HepG2 (cell line): ENCODE data around the gene CACNA2D3. TPM values are rescaled to one million over a fixed set of nuclear protein-coding genes. Genes with fewer than 3 reads are reported as not detected.

Experiments used
- ATAC-seq: fragments of 200-7000 bp; cut with Tn5 transposase; 3 replicates; pipeline ENCODE4 v1.9.1; 2020; ENCODE audit warnings: mild to moderate bottlenecking, moderate library complexity
- BruUV-seq: library from RNA; stranded (reverse); fragments of 400-500 nt; replicated peaks from 2 replicates; lab custom pipeline; 2021; lab: Mats Ljungman, UMichigan
- CTCF ChIA-PET: fragments of 300-600 bp; formaldehyde crosslinking; extraction: SDS; loops from one replicate; lab custom pipeline; 2021; ENCODE audit warnings: low total read pairs, inconsistent platforms, low intra/inter-chr PET ratio; lab: Yijun Ruan, JAX
- POLR2A ChIA-PET: fragments of 350-600 bp; sonication (Branson Sonifier 250); formaldehyde crosslinking; loops from one replicate; lab custom pipeline; 2020; ENCODE audit warnings: antibody characterized with exemption, inconsistent platforms; lab: Yijun Ruan, JAX
- DNase-seq: peaks from one replicate; pipeline ENCODE4 v3.0.0-alpha.2; 2015; ENCODE audit warnings: low spot score
- FAIRE-seq: peaks from 3 replicates; lab custom pipeline; 2011; peaks lifted over from hg19 to GRCh38; lab: Jason Lieb, UNC
- H2AFZ ChIP-seq: one replicate; pipeline ENCODE4 v1.6.1; 2011; ENCODE audit warnings: low read length, inconsistent platforms
- H3K27ac ChIP-seq: fragments of 300-600 bp; 3 replicates; pipeline ENCODE4 v1.8.0; 2011; ENCODE audit warnings: mixed run types, mild to moderate bottlenecking, mixed read lengths, low read length, inconsistent platforms; ENCODE audit not compliant: insufficient read depth; ENCODE audit errors: extremely low read length
- H3K27me3 ChIP-seq, 2 experiments: fragments of 200-600 bp in 1 of 2; 2 replicates in 1 of 2; 3 replicates in 1 of 2; pipeline versions ENCODE4 v1.6.0 to v1.8.0; 2011; ENCODE audit warnings: low read length in 2 of 2, mild to moderate bottlenecking in 2 of 2, moderate library complexity in 2 of 2, inconsistent platforms in 1 of 2; ENCODE audit not compliant: insufficient read depth in 2 of 2, control insufficient read depth in 1 of 2
- H3K36me3 ChIP-seq, 2 experiments: fragments of 200-600 bp in 1 of 2; replicated peaks in 1 of 2; 2 replicates in 1 of 2; 3 replicates in 1 of 2; pipeline versions ENCODE4 v1.5.1 to v1.8.0; 2011; ENCODE audit warnings: low read length in 2 of 2, inconsistent platforms in 1 of 2; ENCODE audit not compliant: insufficient read depth in 2 of 2, control insufficient read depth in 1 of 2
- H3K4me1 ChIP-seq: 2 replicates; pipeline ENCODE4 v1.5.1; 2012; ENCODE audit warnings: low read length, inconsistent platforms; ENCODE audit not compliant: insufficient read depth
- H3K4me2 ChIP-seq: 2 replicates; pipeline ENCODE4 v1.6.0; 2011; ENCODE audit warnings: low read depth, low read length, inconsistent platforms
- H3K4me3 ChIP-seq, 3 experiments: fragments of 200-600 bp in 1 of 3; sonication (generic), shearing (Covaris generic) in 1 of 3; replicated peaks in 1 of 3; 2 replicates each; pipeline ENCODE4 v1.5.1; 2011 to 2016; ENCODE audit warnings: low read length in 3 of 3, inconsistent platforms in 2 of 3, low read depth in 2 of 3, mild to moderate bottlenecking in 2 of 3, control low read depth in 1 of 3, mixed read lengths in 1 of 3; ENCODE audit not compliant: insufficient read depth in 1 of 3
- H3K79me2 ChIP-seq: one replicate; pipeline ENCODE4 v1.6.1; 2011; ENCODE audit warnings: low read length, inconsistent platforms; ENCODE audit not compliant: insufficient read depth
- H3K9ac ChIP-seq: 2 replicates; pipeline ENCODE4 v1.6.0; 2011; ENCODE audit warnings: mild to moderate bottlenecking, low read depth, low read length, inconsistent platforms; ENCODE audit not compliant: insufficient read depth
- H3K9me3 ChIP-seq: 2 replicates; pipeline ENCODE4 v1.5.1; 2012; ENCODE audit warnings: mild to moderate bottlenecking, low read length
- H4K20me1 ChIP-seq: 2 replicates; pipeline ENCODE4 v1.6.0; 2011; ENCODE audit warnings: inconsistent platforms, mild to moderate bottlenecking, low read length, moderate library complexity; ENCODE audit not compliant: insufficient read depth
- CEBPG ChIP-seq: IDR thresholded peaks from 2 replicates; pipeline ENCODE4 v1.6.1; 2016
- FOXO1 ChIP-seq: sonication (generic); formaldehyde crosslinking; IDR thresholded peaks from 2 replicates; pipeline ENCODE4 v1.4.0; 2020; ENCODE audit warnings: missing genetic modification reagents
- MTF2 ChIP-seq: sonication (generic); formaldehyde crosslinking; IDR thresholded peaks from 2 replicates; pipeline ENCODE4 v1.5.0; 2020; ENCODE audit warnings: missing genetic modification reagents, borderline replicate concordance
- NFYC ChIP-seq: IDR thresholded peaks from 2 replicates; pipeline ENCODE4 v1.6.1; 2016; ENCODE audit warnings: missing genetic modification reagents, missing compliant biosample characterization
- TOE1 ChIP-seq: sonication (generic); formaldehyde crosslinking; IDR thresholded peaks from 2 replicates; pipeline ENCODE4 v1.4.0; 2020; ENCODE audit warnings: mild to moderate bottlenecking, missing genetic modification reagents
- ZNF256 ChIP-seq: sonication (generic); formaldehyde crosslinking; conservative IDR thresholded peaks from 2 replicates; pipeline ENCODE4 v1.4.0; 2020; ENCODE audit warnings: missing genetic modification reagents
- ZNF44 ChIP-seq: sonication (generic); formaldehyde crosslinking; IDR thresholded peaks from 2 replicates; pipeline ENCODE4 v1.5.1; 2020; ENCODE audit warnings: mild to moderate bottlenecking, missing genetic modification reagents
- ZNF792 ChIP-seq: IDR thresholded peaks from 2 replicates; pipeline ENCODE4 v1.6.1; 2016
- ZSCAN22 ChIP-seq: sonication (generic); formaldehyde crosslinking; IDR thresholded peaks from 2 replicates; pipeline ENCODE4 v1.4.0; 2020; ENCODE audit warnings: mild to moderate bottlenecking, missing genetic modification reagents
- WGBS: methylation state at CpG from one replicate; pipeline ENCODE4 v1.1.6; 2017; ENCODE audit warnings: low lambda C conversion rate; 5-methylcytosine and 5-hydroxymethylcytosine counted together
- in situ Hi-C: cut with HindIII; loops from 2 replicates; pipeline ENCODE4 v1.10.0; 2017; ENCODE audit warnings: low pct_unique_long_range_greater_than_20kb; ENCODE audit not compliant: extremely low pct_ligation_motif_present
- intact Hi-C: fragments of 100-400 bp; cut with micrococcal nuclease; formaldehyde crosslinking; loops from one replicate; pipeline ENCODE4 v1.10.0; 2022; ENCODE audit not compliant: unreplicated experiment
- polyA plus RNA-seq, 8 experiments: library from polyadenylated mRNA; depleted of rRNA in 3 of 8; stranded (reverse) in 7 of 8; unstranded in 1 of 8; fragments of >200 nt; fragmentation: Illumina TruSeq in 4 of 8; extraction: Trizol in 4 of 8; gene quantifications; 2 replicates each; pipeline versions ENCODE4 v1.2.1 to v1.2.3, GENCODE V29; 2011 to 2016; ENCODE audit warnings: low read depth in 4 of 8, missing spikeins in 1 of 8, mixed read lengths in 1 of 8; ENCODE audit not compliant: insufficient read depth in 1 of 8
- total RNA-seq, 5 experiments: library from RNA; depleted of rRNA; stranded (reverse); fragments of >200 nt; fragmentation: Illumina TruSeq; extraction: Trizol; gene quantifications; 2 replicates each; pipeline ENCODE4 v1.2.3, GENCODE V29; 2016; ENCODE audit warnings: low read depth in 1 of 5
- TF ChIP-seq, protein P1 (sequence below): sonication (generic); formaldehyde crosslinking; IDR thresholded peaks from 2 replicates; pipeline ENCODE4 v1.4.0; 2020; ENCODE audit warnings: missing genetic modification reagents
- TF ChIP-seq, protein P2 (sequence below): IDR thresholded peaks from 2 replicates; pipeline ENCODE4 v1.6.1; 2012; ENCODE audit warnings: low read length, improper control_type of control experiment
- TF ChIP-seq, protein P3 (sequence below): fragments of 450-650 bp; IDR thresholded peaks from 2 replicates; pipeline ENCODE4 v1.6.1; 2017

CACNA2D3 gene
- total and polyA plus RNA-seq, 2 of the 13 experiments (the other 11 are each of a cell fraction or from before 2014, with no cell fraction given): not detected

DNA sequence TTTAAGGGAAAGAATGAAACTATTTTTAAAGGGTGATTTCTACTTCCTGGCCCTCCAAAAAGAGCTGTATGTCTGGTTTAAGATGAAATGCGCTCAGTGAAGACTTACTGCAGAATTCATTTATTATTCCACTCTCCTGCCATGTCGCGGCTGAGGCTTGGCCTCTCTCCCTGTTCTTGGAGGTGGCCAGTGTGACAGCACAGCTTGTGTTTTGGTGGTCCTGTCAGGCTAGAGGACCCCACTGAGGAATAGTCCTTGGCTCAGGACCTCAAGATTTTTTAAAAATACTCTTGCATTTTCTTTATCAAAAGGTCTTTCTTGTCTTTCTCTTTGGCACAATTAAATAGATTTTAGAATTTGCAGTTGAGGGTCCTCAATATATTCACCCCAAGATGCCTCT is 421.1 kb downstream of the CACNA2D3 start:
- in situ Hi-C loops (no loop called here), intact Hi-C loops (no loop called here)
- Histone ChIP-seq H3K4me2 (no peak overlapping the region), H4K20me1 (no peaks in the 10 kb centered on the region), H3K27ac (no peak overlapping the region), H3K79me2 (no peaks in the 10 kb centered on the region), H3K36me3 (no peaks in the 10 kb centered on the region), H3K27me3 (no peaks in the 10 kb centered on the region), H3K9me3 (no peaks in the 10 kb centered on the region), H3K4me3 (no peak overlapping the region), H3K4me1 (no peaks in the 10 kb centered on the region), H3K9ac (no peak overlapping the region), H2AFZ (no peak overlapping the region)
- 15% methylated on average over 3 of the region's 3 CpGs for WGBS
- FAIRE-seq (no peak), ATAC-seq (no peak), DNase-seq (no peak)
- ChIA-PET CTCF (no interaction called here), POLR2A (no interaction called here)
- no TSS peak for BruUV-seq
- TF ChIP-seq ZNF256 (CRISPR knock-in tag): no peak
- TF ChIP-seq FOXO1: no peak
- no peak for TF ChIP-seq ZNF792
- TF ChIP-seq ZSCAN22 (CRISPR knock-in tag): no peak
- no peak for TF ChIP-seq ZNF44
- TF ChIP-seq, protein P1, sequence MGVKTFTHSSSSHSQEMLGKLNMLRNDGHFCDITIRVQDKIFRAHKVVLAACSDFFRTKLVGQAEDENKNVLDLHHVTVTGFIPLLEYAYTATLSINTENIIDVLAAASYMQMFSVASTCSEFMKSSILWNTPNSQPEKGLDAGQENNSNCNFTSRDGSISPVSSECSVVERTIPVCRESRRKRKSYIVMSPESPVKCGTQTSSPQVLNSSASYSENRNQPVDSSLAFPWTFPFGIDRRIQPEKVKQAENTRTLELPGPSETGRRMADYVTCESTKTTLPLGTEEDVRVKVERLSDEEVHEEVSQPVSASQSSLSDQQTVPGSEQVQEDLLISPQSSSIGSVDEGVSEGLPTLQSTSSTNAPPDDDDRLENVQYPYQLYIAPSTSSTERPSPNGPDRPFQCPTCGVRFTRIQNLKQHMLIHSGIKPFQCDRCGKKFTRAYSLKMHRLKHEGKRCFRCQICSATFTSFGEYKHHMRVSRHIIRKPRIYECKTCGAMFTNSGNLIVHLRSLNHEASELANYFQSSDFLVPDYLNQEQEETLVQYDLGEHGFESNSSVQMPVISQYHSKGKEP (CRISPR knock-in tag): no peak
- TF ChIP-seq MTF2 (CRISPR knock-in tag): no peak
- TF ChIP-seq TOE1 (CRISPR knock-in tag): no peak
- TF ChIP-seq, protein P2, sequence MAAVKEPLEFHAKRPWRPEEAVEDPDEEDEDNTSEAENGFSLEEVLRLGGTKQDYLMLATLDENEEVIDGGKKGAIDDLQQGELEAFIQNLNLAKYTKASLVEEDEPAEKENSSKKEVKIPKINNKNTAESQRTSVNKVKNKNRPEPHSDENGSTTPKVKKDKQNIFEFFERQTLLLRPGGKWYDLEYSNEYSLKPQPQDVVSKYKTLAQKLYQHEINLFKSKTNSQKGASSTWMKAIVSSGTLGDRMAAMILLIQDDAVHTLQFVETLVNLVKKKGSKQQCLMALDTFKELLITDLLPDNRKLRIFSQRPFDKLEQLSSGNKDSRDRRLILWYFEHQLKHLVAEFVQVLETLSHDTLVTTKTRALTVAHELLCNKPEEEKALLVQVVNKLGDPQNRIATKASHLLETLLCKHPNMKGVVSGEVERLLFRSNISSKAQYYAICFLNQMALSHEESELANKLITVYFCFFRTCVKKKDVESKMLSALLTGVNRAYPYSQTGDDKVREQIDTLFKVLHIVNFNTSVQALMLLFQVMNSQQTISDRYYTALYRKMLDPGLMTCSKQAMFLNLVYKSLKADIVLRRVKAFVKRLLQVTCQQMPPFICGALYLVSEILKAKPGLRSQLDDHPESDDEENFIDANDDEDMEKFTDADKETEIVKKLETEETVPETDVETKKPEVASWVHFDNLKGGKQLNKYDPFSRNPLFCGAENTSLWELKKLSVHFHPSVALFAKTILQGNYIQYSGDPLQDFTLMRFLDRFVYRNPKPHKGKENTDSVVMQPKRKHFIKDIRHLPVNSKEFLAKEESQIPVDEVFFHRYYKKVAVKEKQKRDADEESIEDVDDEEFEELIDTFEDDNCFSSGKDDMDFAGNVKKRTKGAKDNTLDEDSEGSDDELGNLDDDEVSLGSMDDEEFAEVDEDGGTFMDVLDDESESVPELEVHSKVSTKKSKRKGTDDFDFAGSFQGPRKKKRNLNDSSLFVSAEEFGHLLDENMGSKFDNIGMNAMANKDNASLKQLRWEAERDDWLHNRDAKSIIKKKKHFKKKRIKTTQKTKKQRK: no peak
- TF ChIP-seq, protein P3, sequence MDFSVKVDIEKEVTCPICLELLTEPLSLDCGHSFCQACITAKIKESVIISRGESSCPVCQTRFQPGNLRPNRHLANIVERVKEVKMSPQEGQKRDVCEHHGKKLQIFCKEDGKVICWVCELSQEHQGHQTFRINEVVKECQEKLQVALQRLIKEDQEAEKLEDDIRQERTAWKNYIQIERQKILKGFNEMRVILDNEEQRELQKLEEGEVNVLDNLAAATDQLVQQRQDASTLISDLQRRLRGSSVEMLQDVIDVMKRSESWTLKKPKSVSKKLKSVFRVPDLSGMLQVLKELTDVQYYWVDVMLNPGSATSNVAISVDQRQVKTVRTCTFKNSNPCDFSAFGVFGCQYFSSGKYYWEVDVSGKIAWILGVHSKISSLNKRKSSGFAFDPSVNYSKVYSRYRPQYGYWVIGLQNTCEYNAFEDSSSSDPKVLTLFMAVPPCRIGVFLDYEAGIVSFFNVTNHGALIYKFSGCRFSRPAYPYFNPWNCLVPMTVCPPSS: no peak
- no peak for TF ChIP-seq CEBPG
- no peak for TF ChIP-seq NFYC (CRISPR knock-in tag)
